HCT116 (cell line): ENCODE measurements around the gene TFDP1. TPM values are rescaled to one million over a fixed set of nuclear protein-coding genes. Genes with fewer than 3 reads are reported as not detected.

Experiments
- ATAC-seq: fragments of 200-7000 bp; cut with Tn5 transposase; 2 replicates; pipeline ENCODE4 v1.9.1; 2020; ENCODE audit warnings: mild to moderate bottlenecking, moderate library complexity
- BruUV-seq: library from RNA; stranded (reverse); fragments of 400-500 nt; replicated peaks from 2 replicates; lab custom pipeline; 2021; lab: Mats Ljungman, UMichigan
- CTCF ChIA-PET: fragments of 300-600 bp; sonication (Branson Sonifier 250); formaldehyde crosslinking; loops from one replicate; lab custom pipeline; 2021; ENCODE audit warnings: antibody characterized with exemption; lab: Charles Lee
- POLR2A ChIA-PET: fragments of 300-600, 350-600 bp; sonication (Branson Sonifier 250); formaldehyde crosslinking; loops from one replicate; lab custom pipeline; 2021; ENCODE audit warnings: antibody characterized with exemption; lab: Charles Lee
- RAD21 ChIA-PET, 2 experiments: fragments of 300-600 bp; sonication (Branson Sonifier 250); formaldehyde crosslinking; loops; one replicate each; lab custom pipeline; 2023; ENCODE audit warnings: low total read pairs in 2 of 2; ENCODE audit not compliant: uncharacterized antibody in 2 of 2, unreplicated experiment in 2 of 2, low non-redundant PET in 1 of 2; lab: Charles Lee
- DNase-seq: peaks from one replicate; pipeline ENCODE4 v3.0.0-alpha.2; 2010; ENCODE audit warnings: low read depth, low spot score
- H2AFZ ChIP-seq: fragments of 200-600 bp; shearing (Covaris generic), sonication (generic); 2 replicates; pipeline ENCODE4 v1.6.1; 2017; ENCODE audit warnings: low read depth, mixed run types, mixed read lengths, antibody characterized with exemption, low read length; ENCODE audit not compliant: poor library complexity, severe bottlenecking
- H3K27ac ChIP-seq: 2 replicates; pipeline ENCODE4 v1.5.1; 2012; ENCODE audit warnings: low read depth, low read length
- H3K27me3 ChIP-seq: fragments of 200-600 bp; sonication (generic); 2 replicates; pipeline ENCODE4 v1.6.1; 2016; ENCODE audit warnings: mixed run types, low read length, mixed read lengths; ENCODE audit not compliant: insufficient read depth
- H3K36me3 ChIP-seq, 2 experiments: fragments of 200-500 bp in 1 of 2; fragments of 200-600 bp in 1 of 2; sonication (Bioruptor generic) in 1 of 2; sonication (generic) in 1 of 2; 2 replicates each; pipeline versions ENCODE4 v1.5.1 to v1.6.1; 2014 to 2016; ENCODE audit warnings: low read length in 2 of 2, inconsistent platforms in 1 of 2, mixed read lengths in 1 of 2, mixed run types in 1 of 2; ENCODE audit not compliant: insufficient read depth in 2 of 2, control insufficient read depth in 1 of 2
- H3K4me1 ChIP-seq, 2 experiments: fragments of 200-600 bp in 1 of 2; sonication (generic) in 1 of 2; 2 replicates each; pipeline versions ENCODE4 v1.5.1 to v1.6.1; 2012 to 2017; ENCODE audit warnings: low read length in 2 of 2, inconsistent platforms in 1 of 2, mild to moderate bottlenecking in 1 of 2, mixed read lengths in 1 of 2, mixed run types in 1 of 2, moderate library complexity in 1 of 2; ENCODE audit not compliant: insufficient read depth in 2 of 2, control insufficient read depth in 1 of 2
- H3K4me2 ChIP-seq: fragments of 200-600 bp; sonication (generic); 2 replicates; pipeline ENCODE4 v1.6.1; 2017; ENCODE audit warnings: mixed run types, low read length, mixed read lengths
- H3K4me3 ChIP-seq, 2 experiments: fragments of 200-600 bp in 1 of 2; sonication (generic) in 1 of 2; replicated peaks in 1 of 2; 2 replicates each; pipeline ENCODE4 v1.5.1; 2011 to 2016; ENCODE audit warnings: low read length in 2 of 2, control low read depth in 1 of 2, low read depth in 1 of 2, mild to moderate bottlenecking in 1 of 2, mixed read lengths in 1 of 2, mixed run types in 1 of 2
- H3K79me2 ChIP-seq: fragments of 200-600 bp; sonication (generic); 2 replicates; pipeline ENCODE4 v1.6.1; 2017; ENCODE audit warnings: mild to moderate bottlenecking, mixed run types, low read length, moderate library complexity, mixed read lengths; ENCODE audit not compliant: insufficient read depth
- H3K9ac ChIP-seq: fragments of 200-600 bp; sonication (generic); 2 replicates; pipeline ENCODE4 v1.6.1; 2016; ENCODE audit warnings: low read length, mixed read lengths
- H3K9me2 ChIP-seq: fragments of 200-600 bp; sonication (generic), shearing (Covaris generic); 2 replicates; pipeline ENCODE4 v1.6.1; 2017; ENCODE audit warnings: mixed run types, mild to moderate bottlenecking, moderate library complexity; ENCODE audit not compliant: insufficient read depth
- H3K9me3 ChIP-seq, 2 experiments: fragments of 200-500 bp in 1 of 2; fragments of 200-600 bp in 1 of 2; sonication (Bioruptor generic) in 1 of 2; sonication (generic) in 1 of 2; 2 replicates each; pipeline ENCODE4 v1.6.1; 2014 to 2017; ENCODE audit warnings: low read length in 2 of 2, mixed read lengths in 2 of 2, inconsistent platforms in 1 of 2, low read depth in 1 of 2, mild to moderate bottlenecking in 1 of 2, mixed run types in 1 of 2, moderate library complexity in 1 of 2; ENCODE audit not compliant: control insufficient read depth in 1 of 2, insufficient read depth in 1 of 2
- H4K20me1 ChIP-seq: fragments of 200-600 bp; sonication (generic), shearing (Covaris generic); 2 replicates; pipeline ENCODE4 v1.6.1; 2017; ENCODE audit warnings: mixed run types, mild to moderate bottlenecking, moderate library complexity; ENCODE audit not compliant: insufficient read depth
- EZH2 ChIP-seq: fragments of 200-600 bp; sonication (generic); IDR thresholded peaks from 2 replicates; pipeline ENCODE4 v1.6.1; 2017; ENCODE audit warnings: antibody characterized with exemption, mixed run types
- EZH2phosphoT487 ChIP-seq: fragments of 200-600 bp; IDR thresholded peaks from 2 replicates; pipeline ENCODE4 v1.6.1; 2018; ENCODE audit warnings: antibody characterized with exemption, borderline replicate concordance
- ZFX ChIP-seq: fragments of 450-650 bp; IDR thresholded peaks from 2 replicates; pipeline ENCODE4 v1.6.1; 2017
- intact Hi-C: fragments of 100-400 bp; cut with micrococcal nuclease; formaldehyde crosslinking; loops from 2 replicates; pipeline ENCODE4 v1.10.0; 2022
- total RNA-seq: library from RNA; stranded (reverse); gene quantifications from one replicate; pipeline ENCODE4 v1.2.1, GENCODE V29; 2021; ENCODE audit not compliant: unreplicated experiment
- TF ChIP-seq, protein P1 (sequence below): IDR thresholded peaks from 2 replicates; pipeline ENCODE4 v1.6.1; 2012; ENCODE audit warnings: low read depth
- TF ChIP-seq, protein P2 (sequence below): IDR thresholded peaks from 2 replicates; pipeline ENCODE4 v1.6.1; 2011; ENCODE audit warnings: mild to moderate bottlenecking, low read length, moderate library complexity; ENCODE audit not compliant: insufficient replicate concordance; ENCODE audit errors: extremely low read depth

Gene TFDP1
- total RNA-seq, 1 experiment from 2014 or later = 169 TPM

DNA sequence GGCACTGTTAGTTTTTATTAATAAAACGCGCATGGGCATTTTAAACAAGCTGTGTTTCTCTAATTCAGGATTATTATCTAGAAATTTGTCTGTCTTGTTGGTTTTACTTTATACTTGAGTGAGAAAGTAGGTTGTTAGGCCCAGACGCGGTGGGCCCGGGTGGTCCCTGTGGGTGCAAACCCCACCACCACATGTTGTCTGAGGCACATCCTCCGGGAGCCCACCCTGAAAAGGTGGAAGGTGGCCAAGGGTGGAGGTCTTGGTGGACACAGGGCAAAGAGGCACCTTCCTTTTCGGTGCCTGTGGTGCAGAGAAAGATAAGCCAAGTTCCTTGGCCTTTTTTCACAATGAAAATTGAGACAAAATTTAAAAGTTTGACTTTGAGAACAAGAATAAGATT is 56.9 kb downstream of the TFDP1 start:
- ChIA-PET POLR2A (no interaction called here), RAD21 (no interaction called here), CTCF (no interaction called here)
- no peaks in the 10 kb centered on the region for H3K9me2 ChIP-seq
- peaks cover 25 to 41% of the 10 kb centered on the region in 2 experiments; a peak in 3 of 4 replicates for H3K36me3 ChIP-seq
- intact Hi-C loops = no loop called here
- no peak overlapping the region for H3K4me2 ChIP-seq
- ATAC-seq = no peak
- H3K9ac ChIP-seq = no peak overlapping the region
- no peaks in the 10 kb centered on the region for H3K9me3 ChIP-seq
- BruUV-seq = no TSS peak
- no peak overlapping the region for H2AFZ ChIP-seq
- no peak overlapping the region for H3K4me3 ChIP-seq
- H3K27me3 ChIP-seq = no peaks in the 10 kb centered on the region
- H4K20me1 ChIP-seq = no peaks in the 10 kb centered on the region
- DNase-seq = no peak
- no peaks in the 10 kb centered on the region; a peak in 1 of 4 replicates for H3K4me1 ChIP-seq
- TF ChIP-seq ZFX = no peak
- TF ChIP-seq, protein P1, sequence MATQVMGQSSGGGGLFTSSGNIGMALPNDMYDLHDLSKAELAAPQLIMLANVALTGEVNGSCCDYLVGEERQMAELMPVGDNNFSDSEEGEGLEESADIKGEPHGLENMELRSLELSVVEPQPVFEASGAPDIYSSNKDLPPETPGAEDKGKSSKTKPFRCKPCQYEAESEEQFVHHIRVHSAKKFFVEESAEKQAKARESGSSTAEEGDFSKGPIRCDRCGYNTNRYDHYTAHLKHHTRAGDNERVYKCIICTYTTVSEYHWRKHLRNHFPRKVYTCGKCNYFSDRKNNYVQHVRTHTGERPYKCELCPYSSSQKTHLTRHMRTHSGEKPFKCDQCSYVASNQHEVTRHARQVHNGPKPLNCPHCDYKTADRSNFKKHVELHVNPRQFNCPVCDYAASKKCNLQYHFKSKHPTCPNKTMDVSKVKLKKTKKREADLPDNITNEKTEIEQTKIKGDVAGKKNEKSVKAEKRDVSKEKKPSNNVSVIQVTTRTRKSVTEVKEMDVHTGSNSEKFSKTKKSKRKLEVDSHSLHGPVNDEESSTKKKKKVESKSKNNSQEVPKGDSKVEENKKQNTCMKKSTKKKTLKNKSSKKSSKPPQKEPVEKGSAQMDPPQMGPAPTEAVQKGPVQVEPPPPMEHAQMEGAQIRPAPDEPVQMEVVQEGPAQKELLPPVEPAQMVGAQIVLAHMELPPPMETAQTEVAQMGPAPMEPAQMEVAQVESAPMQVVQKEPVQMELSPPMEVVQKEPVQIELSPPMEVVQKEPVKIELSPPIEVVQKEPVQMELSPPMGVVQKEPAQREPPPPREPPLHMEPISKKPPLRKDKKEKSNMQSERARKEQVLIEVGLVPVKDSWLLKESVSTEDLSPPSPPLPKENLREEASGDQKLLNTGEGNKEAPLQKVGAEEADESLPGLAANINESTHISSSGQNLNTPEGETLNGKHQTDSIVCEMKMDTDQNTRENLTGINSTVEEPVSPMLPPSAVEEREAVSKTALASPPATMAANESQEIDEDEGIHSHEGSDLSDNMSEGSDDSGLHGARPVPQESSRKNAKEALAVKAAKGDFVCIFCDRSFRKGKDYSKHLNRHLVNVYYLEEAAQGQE = no peak
- no peak for TF ChIP-seq EZH2phosphoT487
- TF ChIP-seq, all 23 proteins: peak for 0
- H3K27ac ChIP-seq = no peak overlapping the region
- H3K79me2 ChIP-seq = no peaks in the 10 kb centered on the region

DNA sequence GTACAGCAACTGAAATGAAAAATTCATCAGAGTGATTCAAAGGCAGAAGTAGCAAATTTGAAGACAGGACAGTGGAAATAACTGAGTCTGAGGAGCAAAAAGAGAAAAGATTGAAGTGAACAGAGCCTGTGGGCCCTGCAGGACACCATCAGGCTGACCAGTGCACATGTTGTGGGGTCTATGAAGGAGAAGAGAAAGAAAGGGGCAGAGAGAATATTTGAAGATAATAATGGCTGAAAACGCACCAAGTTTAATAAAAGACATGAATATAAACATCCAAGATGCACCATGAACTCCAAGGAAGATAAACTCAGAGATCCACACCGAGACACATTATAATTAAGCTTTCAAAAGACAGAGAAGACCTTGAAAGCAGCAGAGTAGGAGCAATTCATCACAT is 58.0 kb downstream of the TFDP1 start:
- ATAC-seq = no peak
- intact Hi-C loops = no loop called here
- Histone ChIP-seq H4K20me1 (no peaks in the 10 kb centered on the region), H3K9me2 (no peaks in the 10 kb centered on the region), H2AFZ (no peak overlapping the region), H3K4me1 (peaks cover 7 to 9% of the 10 kb centered on the region in 2 experiments; a peak in 3 of 4 replicates), H3K36me3 (peaks cover 16 to 29% of the 10 kb centered on the region in 2 experiments; a peak in 3 of 4 replicates), H3K4me2 (no peak overlapping the region), H3K9ac (no peak overlapping the region), H3K79me2 (no peaks in the 10 kb centered on the region), H3K9me3 (no peaks in the 10 kb centered on the region), H3K27me3 (no peaks in the 10 kb centered on the region), H3K27ac (no peak overlapping the region), H3K4me3 (no peak overlapping the region)
- POLR2A ChIA-PET = no interaction called here
- RAD21 ChIA-PET = no interaction called here
- CTCF ChIA-PET = no interaction called here
- no TSS peak for BruUV-seq
- TF ChIP-seq, protein P2, sequence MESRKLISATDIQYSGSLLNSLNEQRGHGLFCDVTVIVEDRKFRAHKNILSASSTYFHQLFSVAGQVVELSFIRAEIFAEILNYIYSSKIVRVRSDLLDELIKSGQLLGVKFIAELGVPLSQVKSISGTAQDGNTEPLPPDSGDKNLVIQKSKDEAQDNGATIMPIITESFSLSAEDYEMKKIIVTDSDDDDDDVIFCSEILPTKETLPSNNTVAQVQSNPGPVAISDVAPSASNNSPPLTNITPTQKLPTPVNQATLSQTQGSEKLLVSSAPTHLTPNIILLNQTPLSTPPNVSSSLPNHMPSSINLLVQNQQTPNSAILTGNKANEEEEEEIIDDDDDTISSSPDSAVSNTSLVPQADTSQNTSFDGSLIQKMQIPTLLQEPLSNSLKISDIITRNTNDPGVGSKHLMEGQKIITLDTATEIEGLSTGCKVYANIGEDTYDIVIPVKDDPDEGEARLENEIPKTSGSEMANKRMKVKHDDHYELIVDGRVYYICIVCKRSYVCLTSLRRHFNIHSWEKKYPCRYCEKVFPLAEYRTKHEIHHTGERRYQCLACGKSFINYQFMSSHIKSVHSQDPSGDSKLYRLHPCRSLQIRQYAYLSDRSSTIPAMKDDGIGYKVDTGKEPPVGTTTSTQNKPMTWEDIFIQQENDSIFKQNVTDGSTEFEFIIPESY = no peak
- TF ChIP-seq EZH2 = no peak
- DNase-seq = no peak
